GM23338 (cell line): ENCODE data around the gene FAM53B. TPM values are rescaled to one million over a fixed set of nuclear protein-coding genes. Genes with fewer than 3 reads are reported as not detected.

Experiments
- ATAC-seq: fragments of 200-7000 bp; cut with Tn5 transposase; 3 replicates; pipeline ENCODE4 v1.9.1; 2020
- DNase-seq: peaks from one replicate; pipeline ENCODE4 v3.0.0-alpha.2; 2015; ENCODE audit warnings: low spot score
- H2AFZ ChIP-seq: fragments of 200-600 bp; sonication (generic); 2 replicates; pipeline ENCODE4 v1.8.0; 2016; ENCODE audit warnings: antibody characterized with exemption, mild to moderate bottlenecking, moderate library complexity
- H3F3A ChIP-seq: fragments of 200-600 bp; sonication (generic); replicated peaks from 2 replicates; pipeline ENCODE4 v1.8.0; 2017; ENCODE audit warnings: antibody characterized with exemption, mixed run types, low read depth
- H3K27ac ChIP-seq: fragments of 200-600 bp; sonication (generic); 2 replicates; pipeline ENCODE4 v1.6.1; 2016; ENCODE audit warnings: low read depth
- H3K27me3 ChIP-seq: fragments of 200-600 bp; sonication (generic); 2 replicates; pipeline ENCODE4 v1.8.0; 2016; ENCODE audit warnings: mild to moderate bottlenecking, mixed run types, moderate library complexity; ENCODE audit not compliant: insufficient read depth
- H3K36me3 ChIP-seq: fragments of 200-600 bp; sonication (generic); 2 replicates; pipeline ENCODE4 v1.8.0; 2016; ENCODE audit warnings: mild to moderate bottlenecking; ENCODE audit not compliant: insufficient read depth
- H3K4me1 ChIP-seq: fragments of 200-600 bp; sonication (generic); 2 replicates; pipeline ENCODE4 v1.8.0; 2016; ENCODE audit warnings: mild to moderate bottlenecking, moderate library complexity; ENCODE audit not compliant: insufficient read depth
- H3K4me2 ChIP-seq: fragments of 200-600 bp; sonication (generic); 2 replicates; pipeline ENCODE4 v1.7.1; 2017; ENCODE audit warnings: mixed run types
- H3K4me3 ChIP-seq: fragments of 200-600 bp; sonication (generic); 2 replicates; pipeline ENCODE4 v1.6.1; 2016; ENCODE audit warnings: mixed run types
- H3K79me2 ChIP-seq: fragments of 200-600 bp; sonication (generic); replicated peaks from 2 replicates; pipeline ENCODE4 v1.8.0; 2017; ENCODE audit warnings: mild to moderate bottlenecking; ENCODE audit not compliant: insufficient read depth
- H3K9me2 ChIP-seq: fragments of 200-600 bp; sonication (generic); 2 replicates; pipeline ENCODE4 v1.8.0; 2017; ENCODE audit not compliant: insufficient read depth
- H4K20me1 ChIP-seq: fragments of 200-600 bp; sonication (generic); replicated peaks from 2 replicates; pipeline ENCODE4 v1.8.0; 2017; ENCODE audit warnings: mild to moderate bottlenecking; ENCODE audit not compliant: insufficient read depth
- H3K27ac Mint-ChIP-seq: 2 replicates; pipeline ENCODE4 v1.8.0; 2020; ENCODE audit warnings: inconsistent platforms, mild to moderate bottlenecking, moderate library complexity, mixed read lengths
- H3K27me3 Mint-ChIP-seq: 3 replicates; pipeline ENCODE4 v1.8.0; 2022; ENCODE audit warnings: low read depth, mild to moderate bottlenecking, moderate library complexity, mixed read lengths, inconsistent platforms; ENCODE audit not compliant: insufficient read depth, poor library complexity
- H3K36me3 Mint-ChIP-seq: 3 replicates; pipeline ENCODE4 v1.8.0; 2021; ENCODE audit warnings: low read depth, mild to moderate bottlenecking, inconsistent platforms, moderate library complexity, mixed read lengths
- H3K4me1 Mint-ChIP-seq: 3 replicates; pipeline ENCODE4 v1.8.0; 2020; ENCODE audit warnings: mild to moderate bottlenecking, inconsistent platforms, mixed read lengths
- H3K4me3 Mint-ChIP-seq: 3 replicates; pipeline ENCODE4 v1.8.0; 2021; ENCODE audit warnings: moderate library complexity, mild to moderate bottlenecking, inconsistent platforms, mixed read lengths
- H3K9me3 Mint-ChIP-seq: 3 replicates; pipeline ENCODE4 v1.8.0; 2020; ENCODE audit warnings: moderate library complexity, mild to moderate bottlenecking, inconsistent platforms, mixed read lengths
- CREB1 ChIP-seq: fragments of 250-450 bp; sonication (Bioruptor Pico); IDR thresholded peaks from 2 replicates; pipeline ENCODE4 v1.5.0; 2020; ENCODE audit warnings: low read depth, mild to moderate bottlenecking, moderate library complexity
- EZH2 ChIP-seq: fragments of 200-600 bp; sonication (generic); IDR thresholded peaks from one replicate; pipeline ENCODE4 v1.8.0; 2017; ENCODE audit warnings: antibody characterized with exemption, mild to moderate bottlenecking, low read depth; ENCODE audit not compliant: unreplicated experiment
- EZH2phosphoT487 ChIP-seq: fragments of 200-600 bp; sonication (generic); IDR thresholded peaks from one replicate; pipeline ENCODE4 v1.8.1; 2018; ENCODE audit warnings: antibody characterized with exemption; ENCODE audit not compliant: unreplicated experiment
- JUNB ChIP-seq: IDR thresholded peaks from one replicate; pipeline ENCODE4 v1.6.1; 2016; ENCODE audit warnings: antibody characterized with exemption; ENCODE audit not compliant: unreplicated experiment
- POLR2AphosphoS5 ChIP-seq: IDR thresholded peaks from 2 replicates; pipeline ENCODE4 v1.6.1; 2016; ENCODE audit warnings: antibody characterized with exemption, low read depth
- STAT1 ChIP-seq: IDR thresholded peaks from one replicate; pipeline ENCODE4 v1.6.1; 2016; ENCODE audit warnings: antibody characterized with exemption; ENCODE audit not compliant: unreplicated experiment
- ZNF114 ChIP-seq: fragments of 250-450 bp; sonication (Bioruptor Pico); IDR thresholded peaks from 2 replicates; pipeline ENCODE4 v1.5.0; 2020; ENCODE audit warnings: mild to moderate bottlenecking, moderate library complexity
- ZNF331 ChIP-seq: fragments of 250-450 bp; sonication (Bioruptor Pico); IDR thresholded peaks from 2 replicates; pipeline ENCODE4 v1.5.0; 2020; ENCODE audit warnings: low read depth, mild to moderate bottlenecking, moderate library complexity
- polyA plus RNA-seq: library from polyadenylated mRNA; unstranded; fragments of >200 nt; fragmentation: Nextera tagmentation; extraction: Ambion mirVana; gene quantifications from 2 replicates; pipeline ENCODE4 v1.2.1, GENCODE V29; 2016
- total RNA-seq: library from RNA; depleted of rRNA; stranded (reverse); fragments of >200 nt; shearing (Covaris generic); gene quantifications from 2 replicates; pipeline ENCODE4 v1.2.3, GENCODE V29; 2014
- TF ChIP-seq, protein P1 (sequence below), 2 experiments: fragments of 200-600 bp in 1 of 2; sonication (generic) in 1 of 2; conservative IDR thresholded peaks; 2 replicates each; pipeline versions ENCODE4 v1.5.1 to v1.6.1; 2016 to 2017; ENCODE audit warnings: antibody characterized with exemption in 2 of 2, low read depth in 2 of 2, mild to moderate bottlenecking in 2 of 2, moderate library complexity in 1 of 2
- TF ChIP-seq, protein P2 (sequence below): fragments of 250-450 bp; sonication (Bioruptor Pico); IDR thresholded peaks from 2 replicates; pipeline ENCODE4 v1.5.0; 2020; ENCODE audit warnings: mild to moderate bottlenecking, moderate library complexity
- TF ChIP-seq, protein P3 (sequence below): IDR thresholded peaks from one replicate; pipeline ENCODE4 v1.6.1; 2018; ENCODE audit warnings: antibody characterized with exemption; ENCODE audit not compliant: unreplicated experiment

Gene FAM53B
- total and polyA plus RNA-seq, 2 experiments from 2014 or later, result 3.0 to 20.3 TPM

DNA sequence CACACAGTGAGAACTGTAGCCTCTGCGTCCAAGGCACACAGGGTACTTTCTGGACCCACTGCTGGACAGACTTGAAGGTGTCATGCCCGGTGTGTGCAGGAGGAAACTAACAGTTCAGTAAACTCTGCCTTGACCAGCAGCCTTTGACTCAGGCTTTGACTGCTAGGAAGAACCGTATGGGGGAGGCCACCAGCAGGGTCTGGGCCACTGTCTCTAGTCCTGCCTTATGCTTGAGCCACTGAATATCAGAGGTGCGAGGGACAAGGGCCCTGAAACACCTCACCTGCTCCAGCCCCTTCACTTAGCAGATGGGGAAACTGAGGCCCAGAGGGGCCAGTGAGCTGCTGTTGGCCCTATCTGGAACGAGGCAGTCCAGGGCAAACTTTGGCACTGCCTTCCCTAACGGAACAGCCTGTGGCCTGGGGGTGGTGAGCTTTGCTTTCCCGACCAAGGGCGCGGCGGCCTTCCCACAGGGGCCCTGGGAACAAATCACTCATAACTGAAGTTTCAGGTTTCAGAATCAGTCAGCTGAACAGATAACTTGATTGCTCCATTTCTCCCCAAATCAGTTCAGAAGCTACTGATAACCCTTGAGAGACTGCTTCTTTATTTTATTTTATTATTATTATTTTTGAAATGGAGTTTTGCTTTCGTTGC is 130.0 kb downstream of the FAM53B start:
- Mint-ChIP-seq H3K9me3 (no peaks in the 10 kb centered on the region), H3K27me3 (peaks cover 18% of the 10 kb centered on the region), H3K27ac (no peak overlapping the region), H3K4me3 (no peak overlapping the region), H3K36me3 (no peaks in the 10 kb centered on the region), H3K4me1 (peaks cover 9% of the 10 kb centered on the region; the same call in 2 of the 3 replicates)
- TF ChIP-seq, protein P1, sequence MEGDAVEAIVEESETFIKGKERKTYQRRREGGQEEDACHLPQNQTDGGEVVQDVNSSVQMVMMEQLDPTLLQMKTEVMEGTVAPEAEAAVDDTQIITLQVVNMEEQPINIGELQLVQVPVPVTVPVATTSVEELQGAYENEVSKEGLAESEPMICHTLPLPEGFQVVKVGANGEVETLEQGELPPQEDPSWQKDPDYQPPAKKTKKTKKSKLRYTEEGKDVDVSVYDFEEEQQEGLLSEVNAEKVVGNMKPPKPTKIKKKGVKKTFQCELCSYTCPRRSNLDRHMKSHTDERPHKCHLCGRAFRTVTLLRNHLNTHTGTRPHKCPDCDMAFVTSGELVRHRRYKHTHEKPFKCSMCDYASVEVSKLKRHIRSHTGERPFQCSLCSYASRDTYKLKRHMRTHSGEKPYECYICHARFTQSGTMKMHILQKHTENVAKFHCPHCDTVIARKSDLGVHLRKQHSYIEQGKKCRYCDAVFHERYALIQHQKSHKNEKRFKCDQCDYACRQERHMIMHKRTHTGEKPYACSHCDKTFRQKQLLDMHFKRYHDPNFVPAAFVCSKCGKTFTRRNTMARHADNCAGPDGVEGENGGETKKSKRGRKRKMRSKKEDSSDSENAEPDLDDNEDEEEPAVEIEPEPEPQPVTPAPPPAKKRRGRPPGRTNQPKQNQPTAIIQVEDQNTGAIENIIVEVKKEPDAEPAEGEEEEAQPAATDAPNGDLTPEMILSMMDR (conservative IDR thresholded peaks at IDR 0.05; ENCODE audit: low read depth in 2 of 2), result no peak
- no peak for TF ChIP-seq CREB1 (CRISPR knock-in tag)
- TF ChIP-seq JUNB, result no peak
- no peak for TF ChIP-seq STAT1
- no peak for TF ChIP-seq ZNF331 (CRISPR knock-in tag)
- TF ChIP-seq, protein P2, sequence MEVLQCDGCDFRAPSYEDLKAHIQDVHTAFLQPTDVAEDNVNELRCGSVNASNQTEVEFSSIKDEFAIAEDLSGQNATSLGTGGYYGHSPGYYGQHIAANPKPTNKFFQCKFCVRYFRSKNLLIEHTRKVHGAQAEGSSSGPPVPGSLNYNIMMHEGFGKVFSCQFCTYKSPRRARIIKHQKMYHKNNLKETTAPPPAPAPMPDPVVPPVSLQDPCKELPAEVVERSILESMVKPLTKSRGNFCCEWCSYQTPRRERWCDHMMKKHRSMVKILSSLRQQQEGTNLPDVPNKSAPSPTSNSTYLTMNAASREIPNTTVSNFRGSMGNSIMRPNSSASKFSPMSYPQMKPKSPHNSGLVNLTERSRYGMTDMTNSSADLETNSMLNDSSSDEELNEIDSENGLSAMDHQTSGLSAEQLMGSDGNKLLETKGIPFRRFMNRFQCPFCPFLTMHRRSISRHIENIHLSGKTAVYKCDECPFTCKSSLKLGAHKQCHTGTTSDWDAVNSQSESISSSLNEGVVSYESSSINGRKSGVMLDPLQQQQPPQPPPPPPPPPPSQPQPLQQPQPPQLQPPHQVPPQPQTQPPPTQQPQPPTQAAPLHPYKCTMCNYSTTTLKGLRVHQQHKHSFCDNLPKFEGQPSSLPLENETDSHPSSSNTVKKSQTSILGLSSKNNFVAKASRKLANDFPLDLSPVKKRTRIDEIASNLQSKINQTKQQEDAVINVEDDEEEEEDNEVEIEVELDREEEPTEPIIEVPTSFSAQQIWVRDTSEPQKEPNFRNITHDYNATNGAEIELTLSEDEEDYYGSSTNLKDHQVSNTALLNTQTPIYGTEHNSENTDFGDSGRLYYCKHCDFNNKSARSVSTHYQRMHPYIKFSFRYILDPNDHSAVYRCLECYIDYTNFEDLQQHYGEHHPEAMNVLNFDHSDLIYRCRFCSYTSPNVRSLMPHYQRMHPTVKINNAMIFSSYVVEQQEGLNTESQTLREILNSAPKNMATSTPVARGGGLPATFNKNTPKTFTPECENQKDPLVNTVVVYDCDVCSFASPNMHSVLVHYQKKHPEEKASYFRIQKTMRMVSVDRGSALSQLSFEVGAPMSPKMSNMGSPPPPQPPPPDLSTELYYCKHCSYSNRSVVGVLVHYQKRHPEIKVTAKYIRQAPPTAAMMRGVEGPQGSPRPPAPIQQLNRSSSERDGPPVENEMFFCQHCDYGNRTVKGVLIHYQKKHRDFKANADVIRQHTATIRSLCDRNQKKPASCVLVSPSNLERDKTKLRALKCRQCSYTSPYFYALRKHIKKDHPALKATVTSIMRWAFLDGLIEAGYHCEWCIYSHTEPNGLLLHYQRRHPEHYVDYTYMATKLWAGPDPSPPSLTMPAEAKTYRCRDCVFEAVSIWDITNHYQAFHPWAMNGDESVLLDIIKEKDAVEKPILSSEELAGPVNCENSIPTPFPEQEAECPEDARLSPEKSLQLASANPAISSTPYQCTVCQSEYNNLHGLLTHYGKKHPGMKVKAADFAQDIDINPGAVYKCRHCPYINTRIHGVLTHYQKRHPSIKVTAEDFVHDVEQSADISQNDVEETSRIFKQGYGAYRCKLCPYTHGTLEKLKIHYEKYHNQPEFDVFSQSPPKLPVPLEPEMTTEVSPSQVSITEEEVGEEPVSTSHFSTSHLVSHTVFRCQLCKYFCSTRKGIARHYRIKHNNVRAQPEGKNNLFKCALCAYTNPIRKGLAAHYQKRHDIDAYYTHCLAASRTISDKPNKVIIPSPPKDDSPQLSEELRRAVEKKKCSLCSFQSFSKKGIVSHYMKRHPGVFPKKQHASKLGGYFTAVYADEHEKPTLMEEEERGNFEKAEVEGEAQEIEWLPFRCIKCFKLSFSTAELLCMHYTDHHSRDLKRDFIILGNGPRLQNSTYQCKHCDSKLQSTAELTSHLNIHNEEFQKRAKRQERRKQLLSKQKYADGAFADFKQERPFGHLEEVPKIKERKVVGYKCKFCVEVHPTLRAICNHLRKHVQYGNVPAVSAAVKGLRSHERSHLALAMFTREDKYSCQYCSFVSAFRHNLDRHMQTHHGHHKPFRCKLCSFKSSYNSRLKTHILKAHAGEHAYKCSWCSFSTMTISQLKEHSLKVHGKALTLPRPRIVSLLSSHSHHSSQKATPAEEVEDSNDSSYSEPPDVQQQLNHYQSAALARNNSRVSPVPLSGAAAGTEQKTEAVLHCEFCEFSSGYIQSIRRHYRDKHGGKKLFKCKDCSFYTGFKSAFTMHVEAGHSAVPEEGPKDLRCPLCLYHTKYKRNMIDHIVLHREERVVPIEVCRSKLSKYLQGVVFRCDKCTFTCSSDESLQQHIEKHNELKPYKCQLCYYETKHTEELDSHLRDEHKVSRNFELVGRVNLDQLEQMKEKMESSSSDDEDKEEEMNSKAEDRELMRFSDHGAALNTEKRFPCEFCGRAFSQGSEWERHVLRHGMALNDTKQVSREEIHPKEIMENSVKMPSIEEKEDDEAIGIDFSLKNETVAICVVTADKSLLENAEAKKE (CRISPR knock-in tag), result no peak
- TF ChIP-seq ZNF114, result no peak
- TF ChIP-seq POLR2AphosphoS5, result no peak
- no peak for TF ChIP-seq EZH2phosphoT487
- TF ChIP-seq, protein P3, sequence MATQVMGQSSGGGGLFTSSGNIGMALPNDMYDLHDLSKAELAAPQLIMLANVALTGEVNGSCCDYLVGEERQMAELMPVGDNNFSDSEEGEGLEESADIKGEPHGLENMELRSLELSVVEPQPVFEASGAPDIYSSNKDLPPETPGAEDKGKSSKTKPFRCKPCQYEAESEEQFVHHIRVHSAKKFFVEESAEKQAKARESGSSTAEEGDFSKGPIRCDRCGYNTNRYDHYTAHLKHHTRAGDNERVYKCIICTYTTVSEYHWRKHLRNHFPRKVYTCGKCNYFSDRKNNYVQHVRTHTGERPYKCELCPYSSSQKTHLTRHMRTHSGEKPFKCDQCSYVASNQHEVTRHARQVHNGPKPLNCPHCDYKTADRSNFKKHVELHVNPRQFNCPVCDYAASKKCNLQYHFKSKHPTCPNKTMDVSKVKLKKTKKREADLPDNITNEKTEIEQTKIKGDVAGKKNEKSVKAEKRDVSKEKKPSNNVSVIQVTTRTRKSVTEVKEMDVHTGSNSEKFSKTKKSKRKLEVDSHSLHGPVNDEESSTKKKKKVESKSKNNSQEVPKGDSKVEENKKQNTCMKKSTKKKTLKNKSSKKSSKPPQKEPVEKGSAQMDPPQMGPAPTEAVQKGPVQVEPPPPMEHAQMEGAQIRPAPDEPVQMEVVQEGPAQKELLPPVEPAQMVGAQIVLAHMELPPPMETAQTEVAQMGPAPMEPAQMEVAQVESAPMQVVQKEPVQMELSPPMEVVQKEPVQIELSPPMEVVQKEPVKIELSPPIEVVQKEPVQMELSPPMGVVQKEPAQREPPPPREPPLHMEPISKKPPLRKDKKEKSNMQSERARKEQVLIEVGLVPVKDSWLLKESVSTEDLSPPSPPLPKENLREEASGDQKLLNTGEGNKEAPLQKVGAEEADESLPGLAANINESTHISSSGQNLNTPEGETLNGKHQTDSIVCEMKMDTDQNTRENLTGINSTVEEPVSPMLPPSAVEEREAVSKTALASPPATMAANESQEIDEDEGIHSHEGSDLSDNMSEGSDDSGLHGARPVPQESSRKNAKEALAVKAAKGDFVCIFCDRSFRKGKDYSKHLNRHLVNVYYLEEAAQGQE, result no peak
- TF ChIP-seq EZH2, result no peak
- Histone ChIP-seq H3K27me3 (no peaks in the 10 kb centered on the region), H3K4me2 (no peak overlapping the region), H3K27ac (no peak overlapping the region), H4K20me1 (no peaks in the 10 kb centered on the region), H3K4me1 (no peaks in the 10 kb centered on the region), H3K36me3 (no peaks in the 10 kb centered on the region), H3K9me2 (no peaks in the 10 kb centered on the region), H3F3A (no peaks in the 10 kb centered on the region), H2AFZ (no peak overlapping the region), H3K79me2 (no peaks in the 10 kb centered on the region), H3K4me3 (no peak overlapping the region)
- DNase-seq (no peak), ATAC-seq (no peak)
